ENCODE results near the gene SFTA2.

SFTA2 gene

GRCh38 chr6:30898750-30899360, 33.1 kb downstream of the SFTA2 start:
- TF ChIP-seq CTCF (conservative IDR thresholded peaks at IDR 0.05), result no peak
- H3K27ac ChIP-seq, result no peak overlapping the region

GRCh38 chr6:30897882-30898281, 34.1 kb downstream of the SFTA2 start:
- H3K27ac ChIP-seq, result no peak overlapping the region
- TF ChIP-seq CTCF (conservative IDR thresholded peaks at IDR 0.05), result no peak

- H3K27ac ChIP-seq, result no peak overlapping the region
- TF ChIP-seq CTCF (conservative IDR thresholded peaks at IDR 0.05), result no peak
Measured at GRCh38 chr6:30896541-30896940, 35.4 kb downstream of the SFTA2 start.

- H3K27ac ChIP-seq, result no peak overlapping the region
- TF ChIP-seq CTCF (conservative IDR thresholded peaks at IDR 0.05), result no peak
Measured at GRCh38 chr6:30895343-30895742, 36.6 kb downstream of the SFTA2 start.

- no peak for TF ChIP-seq CTCF (conservative IDR thresholded peaks at IDR 0.05)
- no peak overlapping the region for H3K27ac ChIP-seq
Measured at GRCh38 chr6:30894935-30895334, 37.0 kb downstream of the SFTA2 start.

- no peak overlapping the region for H3K27ac ChIP-seq
- no peak for TF ChIP-seq CTCF (conservative IDR thresholded peaks at IDR 0.05)
Measured at GRCh38 chr6:30894381-30894780, 37.6 kb downstream of the SFTA2 start.

- TF ChIP-seq CTCF (conservative IDR thresholded peaks at IDR 0.05), result no peak
Measured at GRCh38 chr6:30893666-30894065, 38.3 kb downstream of the SFTA2 start.

More at GRCh38 chr6:30893666-30894065, 38.3 kb downstream of the SFTA2 start:
- no peak overlapping the region for H3K27ac ChIP-seq
